Pancreas (tissue), 10 donors: Measurements from ENCODE around the gene LRBA. TPM values are rescaled to one million over a fixed set of nuclear protein-coding genes. Genes with fewer than 3 reads are reported as not detected.

Experiments used
- ATAC-seq, 4 donors: fragments of 200-7000 bp; cut with Tn5 transposase; one replicate each; pipeline versions ENCODE4 v1.8.0 to v1.9.1; 2020; ENCODE audit warnings: mild to moderate bottlenecking in 4 of 4, moderate library complexity in 4 of 4
- DNase-seq, 6 donors: peaks; one replicate each; pipeline ENCODE4 v3.0.0-alpha.2; 2020
- FAIRE-seq: peaks from 2 replicates; lab custom pipeline; 2012; peaks lifted over from hg19 to GRCh38; lab: Jason Lieb, UNC
- H3K27ac ChIP-seq, 4 donors: fragments of 200-600 bp; sonication (generic); 1 replicate in 3 of 4; 2 replicates in 1 of 4; pipeline versions ENCODE4 v1.5.0 to v1.8.0; 2020
- H3K27me3 ChIP-seq, 4 donors: fragments of 200-600 bp; one replicate each; pipeline ENCODE4 v1.8.0; 2021
- H3K36me3 ChIP-seq, 3 donors: fragments of 200-600 bp; sonication (generic) in 1 of 3; one replicate each; pipeline versions ENCODE4 v1.5.0 to v1.8.0; 2020 to 2021
- H3K4me1 ChIP-seq, 3 donors: fragments of 200-600 bp; one replicate each; pipeline ENCODE4 v1.8.0; 2021
- H3K4me3 ChIP-seq, 4 donors: fragments of 200-600 bp; sonication (generic) in 2 of 4; one replicate each; pipeline versions ENCODE4 v1.5.0 to v1.8.0; 2020 to 2021
- H3K9me3 ChIP-seq, 4 donors: fragments of 200-600 bp; one replicate each; pipeline ENCODE4 v1.8.0; 2021
- WGBS, 2 donors: extraction: QIAGEN DNeasy Blood & Tissue Kit; methylation state at CpG; one replicate each; pipeline ENCODE4 v1.1.7; 2013; 5-methylcytosine and 5-hydroxymethylcytosine counted together
- intact Hi-C, 3 donors: fragments of 100-400 bp; cut with DNase I; formaldehyde crosslinking; loops; one replicate each; pipeline versions ENCODE4 v1.11.1 to v1.14.2; 2022
- polyA plus RNA-seq, 2 donors: library from polyadenylated mRNA; stranded (reverse); fragments of 200-250 nt; gene quantifications; one replicate each; pipeline ENCODE4 v1.2.3, GENCODE V29; 2013
- total RNA-seq, 6 donors: library from RNA; stranded (reverse); fragmentation: NEBNext Ultra II Directional in 4 of 6; extraction: Animal tissue kit (Norgen Biotek cat#: 25700) in 4 of 6; gene quantifications; one replicate each; pipeline versions ENCODE4 v1.2.1 to v1.2.4, GENCODE V29; 2021 to 2023
- TF ChIP-seq, protein P1 (sequence below), 4 donors: fragments of 200-600 bp; sonication (generic) in 3 of 4; IDR thresholded peaks; one replicate each; pipeline versions ENCODE4 v1.5.0 to v1.8.0; 2021; ENCODE audit warnings: antibody characterized with exemption in 4 of 4
- donor health status: healthy with polysubstance abuse.
- donor health status: DM: no; HTN: no; CAD: no; lungs with moderate emphysema.
- donor health status: DM: no; HTN: no; CAD: no.
- donor health status: control.
- donor health status: control.
- donor health status: Bipolar disorder and iron deficiency.
- donor health status: DM: yes; HTN: yes; CAD: no.
- donor health status: DM: no; HTN: no; CAD: no.
- donor health status: DM: no; HTN: no; CAD: no.
- donor health status: DM: yes; HTN: yes; CAD: no.

The LRBA gene
- total and polyA plus RNA-seq, 8 donors: 6.6 to 35.3 (median 22.3) TPM

DNA sequence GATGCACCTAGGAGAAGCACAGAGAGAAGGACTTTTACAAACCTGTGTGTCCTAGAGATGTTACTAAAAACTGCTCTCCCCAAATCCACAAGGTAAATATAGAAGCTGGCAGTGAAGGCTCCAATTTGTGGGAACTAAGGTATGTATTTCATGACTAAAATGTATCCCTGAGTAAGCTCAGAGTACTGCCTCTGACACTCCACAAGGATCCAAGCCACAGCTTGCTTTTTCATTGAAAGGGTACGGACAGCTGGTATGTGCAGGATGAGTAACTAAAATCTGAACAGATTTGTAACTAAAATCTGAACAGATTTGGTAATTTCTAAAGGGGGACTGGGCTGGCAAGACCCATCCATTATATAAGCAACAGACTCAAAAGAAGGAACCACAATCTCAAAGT is 749.3 kb downstream of the LRBA start:
- no peak for FAIRE-seq
- H3K9me3 ChIP-seq: no peaks in the 10 kb centered on the region
- WGBS, 2 donors: 94 to 100% methylated on average over 1 of the region's 1 CpG

DNA sequence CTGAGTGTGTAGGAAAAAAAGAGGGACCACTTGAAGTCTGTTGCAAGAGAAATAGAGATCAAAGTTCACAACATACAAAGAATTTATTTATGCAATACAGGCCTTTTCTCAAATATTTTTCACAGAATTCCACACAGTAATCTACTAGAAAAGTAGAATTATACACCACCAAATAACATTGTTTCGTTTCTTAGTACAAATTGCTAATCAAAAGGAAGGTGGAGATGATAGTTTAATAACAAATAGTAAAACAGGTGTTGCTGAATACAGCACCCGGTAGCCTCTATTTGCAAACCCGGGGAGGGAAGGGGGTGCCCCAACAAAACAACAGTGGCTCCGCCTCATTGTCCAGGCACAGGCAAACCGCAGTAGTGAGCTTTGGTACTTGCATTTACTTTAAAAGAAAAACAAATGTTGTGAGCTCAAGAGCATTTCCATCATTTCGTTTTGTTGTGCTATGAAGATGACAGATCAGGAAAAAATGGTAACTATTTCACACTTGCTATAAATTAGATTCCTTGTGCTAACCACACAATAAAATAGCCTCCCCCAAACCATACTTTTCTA is 750.4 kb downstream of the LRBA start:
- DNase-seq: no peak
- Histone ChIP-seq H3K27ac (no peak overlapping the region), H3K36me3 (no peaks in the 10 kb centered on the region), H3K4me3 (no peak overlapping the region), H3K9me3 (no peaks in the 10 kb centered on the region), H3K27me3 (no peaks in the 10 kb centered on the region), H3K4me1 (no peaks in the 10 kb centered on the region)
- intact Hi-C loops: no loop called here
- no peak for FAIRE-seq
- TF ChIP-seq, protein P1, sequence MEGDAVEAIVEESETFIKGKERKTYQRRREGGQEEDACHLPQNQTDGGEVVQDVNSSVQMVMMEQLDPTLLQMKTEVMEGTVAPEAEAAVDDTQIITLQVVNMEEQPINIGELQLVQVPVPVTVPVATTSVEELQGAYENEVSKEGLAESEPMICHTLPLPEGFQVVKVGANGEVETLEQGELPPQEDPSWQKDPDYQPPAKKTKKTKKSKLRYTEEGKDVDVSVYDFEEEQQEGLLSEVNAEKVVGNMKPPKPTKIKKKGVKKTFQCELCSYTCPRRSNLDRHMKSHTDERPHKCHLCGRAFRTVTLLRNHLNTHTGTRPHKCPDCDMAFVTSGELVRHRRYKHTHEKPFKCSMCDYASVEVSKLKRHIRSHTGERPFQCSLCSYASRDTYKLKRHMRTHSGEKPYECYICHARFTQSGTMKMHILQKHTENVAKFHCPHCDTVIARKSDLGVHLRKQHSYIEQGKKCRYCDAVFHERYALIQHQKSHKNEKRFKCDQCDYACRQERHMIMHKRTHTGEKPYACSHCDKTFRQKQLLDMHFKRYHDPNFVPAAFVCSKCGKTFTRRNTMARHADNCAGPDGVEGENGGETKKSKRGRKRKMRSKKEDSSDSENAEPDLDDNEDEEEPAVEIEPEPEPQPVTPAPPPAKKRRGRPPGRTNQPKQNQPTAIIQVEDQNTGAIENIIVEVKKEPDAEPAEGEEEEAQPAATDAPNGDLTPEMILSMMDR (IDR thresholded peaks at IDR 0.05): no peak
- WGBS, 2 donors: 81 to 88% methylated on average over 6 of the region's 6 CpGs
- ATAC-seq: no peak

More for the DNA sequence above, 749.3 kb downstream of the LRBA start:
- Histone ChIP-seq H3K4me3 (no peak overlapping the region), H3K27me3 (no peaks in the 10 kb centered on the region), H3K27ac (no peak overlapping the region), H3K4me1 (no peaks in the 10 kb centered on the region), H3K36me3 (no peaks in the 10 kb centered on the region)
- intact Hi-C loops: no loop called here
- TF ChIP-seq, protein P1 (IDR thresholded peaks at IDR 0.05): no peak
- no peak for DNase-seq
- no peak for ATAC-seq

DNA sequence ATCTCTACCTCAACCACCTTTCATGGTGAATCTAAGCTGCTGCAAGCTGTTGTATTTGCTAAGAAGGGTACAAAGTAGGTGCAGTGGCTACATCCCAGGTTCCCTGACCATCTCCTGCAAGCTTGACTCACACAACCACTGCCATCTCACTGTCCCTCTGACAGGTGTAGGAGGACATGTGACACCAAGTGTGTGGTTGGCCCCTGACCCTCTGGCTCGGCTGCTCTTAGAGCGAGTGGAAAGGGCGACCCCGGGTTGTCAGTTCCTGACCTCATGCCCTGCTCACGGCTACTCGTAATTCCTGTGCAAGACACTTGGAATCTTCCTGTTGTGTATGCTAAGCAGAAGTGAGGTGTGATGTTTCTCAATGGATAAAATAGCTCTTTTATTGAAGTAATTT is 752.5 kb downstream of the LRBA start:
- ATAC-seq (no peak), FAIRE-seq (no peak), DNase-seq (no peak)
- Histone ChIP-seq H3K4me3 (no peak overlapping the region), H3K4me1 (no peaks in the 10 kb centered on the region), H3K9me3 (no peaks in the 10 kb centered on the region), H3K27me3 (no peaks in the 10 kb centered on the region), H3K36me3 (no peaks in the 10 kb centered on the region), H3K27ac (no peak overlapping the region)
- intact Hi-C loops: no loop called here
- TF ChIP-seq, protein P1 (IDR thresholded peaks at IDR 0.05): no peak
- WGBS, 2 donors: 93 to 95% methylated on average over 6 of the region's 6 CpGs

DNA sequence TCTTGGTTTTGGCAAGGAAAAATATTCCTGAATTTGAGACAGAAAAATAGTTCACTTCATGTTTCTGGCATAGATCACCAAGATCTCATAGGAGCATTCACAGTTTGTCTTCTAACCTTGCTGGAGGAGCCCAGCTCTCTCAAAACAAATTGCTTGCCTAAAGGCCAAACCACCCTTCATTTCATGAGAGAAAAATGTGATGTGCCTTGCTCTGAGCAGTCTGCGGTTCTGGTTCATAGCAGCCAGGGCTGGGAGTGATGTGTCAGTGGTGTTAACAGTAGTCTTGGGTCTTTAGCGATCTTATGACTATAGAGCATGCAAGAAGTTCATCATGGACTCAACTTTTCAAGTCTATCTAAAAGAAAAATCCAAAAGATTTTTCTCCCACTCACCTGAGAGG is 753.5 kb downstream of the LRBA start:
- DNase-seq (no peak), FAIRE-seq (no peak), ATAC-seq (no peak)
- Histone ChIP-seq H3K36me3 (no peaks in the 10 kb centered on the region), H3K4me1 (no peaks in the 10 kb centered on the region), H3K27me3 (no peaks in the 10 kb centered on the region), H3K27ac (no peak overlapping the region), H3K4me3 (no peak overlapping the region), H3K9me3 (no peaks in the 10 kb centered on the region)
- TF ChIP-seq, protein P1 (IDR thresholded peaks at IDR 0.05): no peak
- intact Hi-C loops: no loop called here
- 94 to 98% methylated on average over 2 of the region's 2 CpGs for WGBS, 2 donors

DNA sequence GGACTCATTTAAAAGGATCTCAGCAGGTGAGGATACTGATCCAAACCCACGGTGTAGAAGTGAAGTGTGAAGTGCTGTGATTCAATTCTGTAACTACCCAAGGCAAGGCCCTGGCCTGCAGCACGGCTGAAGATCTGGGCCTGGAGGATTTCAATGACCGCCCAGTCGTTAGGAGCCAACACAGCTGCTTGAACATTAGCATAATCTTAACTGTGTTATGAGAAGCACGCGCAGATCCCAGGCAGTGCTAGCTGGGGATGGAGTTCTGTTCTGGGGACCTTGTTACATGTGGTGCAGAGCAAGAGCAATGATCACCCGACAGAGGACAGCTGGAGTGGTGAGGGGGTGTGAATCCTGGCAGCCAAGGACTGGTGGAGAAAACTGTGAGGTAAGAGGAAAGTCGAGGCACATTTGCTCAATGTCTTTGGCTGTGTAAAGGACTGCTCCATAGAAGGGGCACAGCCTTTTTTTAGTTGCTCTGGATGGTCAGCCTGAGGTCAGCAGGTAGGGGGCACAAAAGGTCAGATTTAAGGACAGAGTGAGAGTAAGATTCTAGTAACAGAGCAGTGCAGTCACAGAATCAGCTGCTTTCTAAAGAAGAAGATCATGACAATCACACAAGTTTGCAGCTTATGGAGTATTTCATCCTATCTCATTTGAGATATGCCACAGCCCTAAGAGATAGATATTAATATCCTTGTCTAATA is 755.1 kb downstream of the LRBA start:
- no peak for DNase-seq

More for the DNA sequence above, 755.1 kb downstream of the LRBA start:
- TF ChIP-seq, protein P1 (IDR thresholded peaks at IDR 0.05): no peak
- Histone ChIP-seq H3K9me3 (no peaks in the 10 kb centered on the region), H3K4me3 (no peak overlapping the region), H3K27me3 (no peaks in the 10 kb centered on the region), H3K36me3 (no peaks in the 10 kb centered on the region), H3K4me1 (no peaks in the 10 kb centered on the region), H3K27ac (no peak overlapping the region)
- FAIRE-seq (no peak), ATAC-seq (no peak)
- intact Hi-C loops: no loop called here
- WGBS, 2 donors: 82 to 86% methylated on average over 8 of the region's 8 CpGs
